H9 (cell line): ENCODE measurements around the gene SLC7A11. TPM values are rescaled to one million over a fixed set of nuclear protein-coding genes. Genes with fewer than 3 reads are reported as not detected.

Experiments used
- DNase-seq: peaks from one replicate; pipeline ENCODE4 v3.0.0-alpha.2; 2017
- H2AFZ ChIP-seq: one replicate; pipeline ENCODE4 v1.6.1; 2013; ENCODE audit warnings: mild to moderate bottlenecking, low read length, control low read depth, moderate library complexity
- H2AK5ac ChIP-seq: 2 replicates; pipeline ENCODE4 v1.6.1; 2013; ENCODE audit warnings: low read length, control low read depth, mixed read lengths; ENCODE audit not compliant: insufficient read length
- H2BK120ac ChIP-seq: one replicate; pipeline ENCODE4 v1.6.1; 2013; ENCODE audit warnings: low read depth, mild to moderate bottlenecking, low read length, control low read depth, inconsistent platforms; ENCODE audit not compliant: poor library complexity, severe bottlenecking
- H2BK12ac ChIP-seq: 2 replicates; pipeline ENCODE4 v1.6.1; 2013; ENCODE audit warnings: low read length, control low read depth, mixed read lengths, low read depth; ENCODE audit not compliant: insufficient read length
- H2BK15ac ChIP-seq: 2 replicates; pipeline ENCODE4 v1.6.1; 2013; ENCODE audit warnings: low read depth, low read length, control low read depth
- H2BK20ac ChIP-seq: one replicate; pipeline ENCODE4 v1.6.1; 2013; ENCODE audit warnings: low read depth, mild to moderate bottlenecking, low read length, control low read depth, inconsistent platforms; ENCODE audit not compliant: poor library complexity, severe bottlenecking
- H2BK5ac ChIP-seq: 2 replicates; pipeline ENCODE4 v1.6.1; 2013; ENCODE audit warnings: low read length, control low read depth, mixed read lengths; ENCODE audit not compliant: insufficient read length
- H3K14ac ChIP-seq: 2 replicates; pipeline ENCODE4 v1.6.1; 2013; ENCODE audit warnings: low read length, control low read depth; ENCODE audit not compliant: insufficient read depth
- H3K18ac ChIP-seq: 2 replicates; pipeline ENCODE4 v1.6.1; 2013; ENCODE audit warnings: low read depth, mild to moderate bottlenecking, mixed read lengths, low read length, control low read depth; ENCODE audit not compliant: insufficient read length
- H3K23ac ChIP-seq: 2 replicates; pipeline ENCODE4 v1.6.1; 2013; ENCODE audit warnings: low read length, control low read depth, mixed read lengths, low read depth; ENCODE audit not compliant: insufficient read length
- H3K23me2 ChIP-seq: 2 replicates; pipeline ENCODE4 v1.6.1; 2013; ENCODE audit warnings: low read depth, mild to moderate bottlenecking, mixed read lengths, low read length, control low read depth; ENCODE audit not compliant: insufficient read length, poor library complexity, severe bottlenecking
- H3K27ac ChIP-seq: 2 replicates; pipeline ENCODE4 v1.5.1; 2013; ENCODE audit warnings: low read length, control low read depth, mixed read lengths, low read depth; ENCODE audit not compliant: insufficient read length
- H3K27me3 ChIP-seq: 2 replicates; pipeline ENCODE4 v1.6.1; 2013; ENCODE audit warnings: low read length, control low read depth, inconsistent platforms; ENCODE audit not compliant: insufficient read depth
- H3K4ac ChIP-seq: 2 replicates; pipeline ENCODE4 v1.6.1; 2013; ENCODE audit warnings: low read depth, mild to moderate bottlenecking, control low read depth, inconsistent platforms, low read length, moderate library complexity
- H3K4me1 ChIP-seq: 2 replicates; pipeline ENCODE4 v1.6.1; 2013; ENCODE audit warnings: low read length, control low read depth, inconsistent platforms; ENCODE audit not compliant: insufficient read depth
- H3K4me2 ChIP-seq: 2 replicates; pipeline ENCODE4 v1.6.1; 2013; ENCODE audit warnings: low read length, control low read depth, mixed read lengths; ENCODE audit not compliant: insufficient read length, insufficient read depth
- H3K56ac ChIP-seq: 2 replicates; pipeline ENCODE4 v1.6.1; 2013; ENCODE audit warnings: low read depth, mild to moderate bottlenecking, mixed read lengths, low read length, control low read depth; ENCODE audit not compliant: insufficient read length
- H3K79me1 ChIP-seq: 2 replicates; pipeline ENCODE4 v1.6.1; 2013; ENCODE audit warnings: low read depth, mild to moderate bottlenecking, moderate library complexity, low read length, control low read depth, inconsistent platforms; ENCODE audit not compliant: insufficient read depth, poor library complexity, severe bottlenecking
- H3K79me2 ChIP-seq: 2 replicates; pipeline ENCODE4 v1.6.1; 2013; ENCODE audit warnings: low read length, control low read depth, inconsistent platforms; ENCODE audit not compliant: insufficient read depth
- H3K9ac ChIP-seq: 2 replicates; pipeline ENCODE4 v1.6.1; 2013; ENCODE audit warnings: low read length, control low read depth, mixed read lengths; ENCODE audit not compliant: insufficient read length; ENCODE audit errors: extremely low read depth
- H3K9me3 ChIP-seq: one replicate; pipeline ENCODE4 v1.6.1; 2013; ENCODE audit warnings: low read depth, low read length, inconsistent platforms; ENCODE audit not compliant: control insufficient read depth
- H3T11ph ChIP-seq: one replicate; pipeline ENCODE4 v1.6.1; 2013; ENCODE audit warnings: mild to moderate bottlenecking, low read length, control low read depth, inconsistent platforms
- H4K20me1 ChIP-seq: one replicate; pipeline ENCODE4 v1.6.1; 2013; ENCODE audit not compliant: control insufficient read depth, insufficient read length, insufficient read depth
- H4K5ac ChIP-seq: 2 replicates; pipeline ENCODE4 v1.6.1; 2013; ENCODE audit warnings: low read depth, mild to moderate bottlenecking, mixed read lengths, low read length, control low read depth; ENCODE audit not compliant: insufficient read length
- H4K8ac ChIP-seq: replicated peaks from 2 replicates; pipeline ENCODE4 v1.6.1; 2013; ENCODE audit warnings: low read length, control low read depth, mixed read lengths, low read depth; ENCODE audit not compliant: insufficient read length
- H4K91ac ChIP-seq: 2 replicates; pipeline ENCODE4 v1.6.1; 2013; ENCODE audit warnings: low read depth, mild to moderate bottlenecking, moderate library complexity, mixed read lengths, low read length, control low read depth; ENCODE audit not compliant: insufficient read length
- H3K27ac Mint-ChIP-seq, 3 experiments: 2 replicates in 2 of 3; 3 replicates in 1 of 3; pipeline ENCODE4 v1.8.0; 2020 to 2021; ENCODE audit warnings: mixed read lengths in 3 of 3, mild to moderate bottlenecking in 1 of 3, moderate library complexity in 1 of 3
- H3K27me3 Mint-ChIP-seq: 2 replicates; pipeline ENCODE4 v1.8.0; 2021; ENCODE audit warnings: low read depth, mild to moderate bottlenecking, moderate library complexity, mixed read lengths
- H3K36me3 Mint-ChIP-seq, 3 experiments: 2 replicates in 2 of 3; 3 replicates in 1 of 3; pipeline ENCODE4 v1.8.0; 2020 to 2021; ENCODE audit warnings: low read depth in 3 of 3, mixed read lengths in 3 of 3; ENCODE audit not compliant: insufficient read depth in 1 of 3
- H3K4me1 Mint-ChIP-seq, 2 experiments: 2 replicates each; pipeline ENCODE4 v1.8.0; 2020; ENCODE audit warnings: mixed read lengths in 2 of 2
- H3K4me3 Mint-ChIP-seq, 2 experiments: 2 replicates in 1 of 2; 3 replicates in 1 of 2; pipeline ENCODE4 v1.8.0; 2020 to 2021; ENCODE audit warnings: mild to moderate bottlenecking in 2 of 2, mixed read lengths in 2 of 2, moderate library complexity in 1 of 2
- H3K9me3 Mint-ChIP-seq, 2 experiments: 2 replicates in 1 of 2; 3 replicates in 1 of 2; pipeline ENCODE4 v1.8.0; 2020; ENCODE audit warnings: mild to moderate bottlenecking in 2 of 2, mixed read lengths in 2 of 2, moderate library complexity in 1 of 2
- WGBS: extraction: QIAGEN DNeasy Blood & Tissue Kit; methylation state at CpG from one replicate; pipeline ENCODE4 v1.1.7; 2013; ENCODE audit warnings: missing lambda C conversion rate, low lambda C conversion rate, mixed read lengths; ENCODE audit not compliant: insufficient read length; ENCODE audit errors: extremely low coverage; 5-methylcytosine and 5-hydroxymethylcytosine counted together
- total RNA-seq: library from RNA; stranded (reverse); gene quantifications from 2 replicates; pipeline ENCODE4 v1.2.1, GENCODE V29; 2021
- TF ChIP-seq, protein P1 (sequence below): fragments of 200-600 bp; sonication (generic); conservative IDR thresholded peaks from 3 replicates; pipeline ENCODE4 v1.8.0; 2021; ENCODE audit warnings: antibody characterized with exemption, mild to moderate bottlenecking

The SLC7A11 gene
- total RNA-seq, 1 experiment from 2014 or later = 19.8 TPM

DNA sequence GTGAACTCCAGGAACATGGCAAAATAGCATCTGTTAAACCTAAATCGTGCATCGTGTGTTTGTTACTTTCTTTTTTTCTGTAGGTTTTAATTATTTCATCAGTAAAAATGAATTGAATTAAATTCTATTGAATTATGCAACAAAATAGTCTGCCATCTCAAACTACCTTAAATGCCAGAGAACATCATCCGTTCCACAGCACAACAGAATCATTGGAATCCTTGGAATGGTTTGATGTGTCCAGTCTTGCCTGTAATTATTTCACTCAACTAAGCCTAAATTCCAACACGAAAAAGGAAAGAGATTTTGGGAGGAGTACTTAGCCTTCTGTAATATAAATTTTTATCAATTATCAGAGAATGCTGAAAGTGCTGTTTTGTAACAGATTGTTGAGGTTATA, 17.1 kb upstream of the SLC7A11 start:
- no peak overlapping the region for H2BK15ac ChIP-seq
- H3K4me3 Mint-ChIP-seq = no peak overlapping the region
- no peak overlapping the region for H3K4me2 ChIP-seq
- no peaks in the 10 kb centered on the region for H3K9me3 ChIP-seq
- H3T11ph ChIP-seq = no peak overlapping the region
- no peak overlapping the region for H3K14ac ChIP-seq
- H4K5ac ChIP-seq = no peak overlapping the region
- H3K27ac ChIP-seq = no peak overlapping the region
- no peak for DNase-seq
- H3K4me1 Mint-ChIP-seq = peaks cover 4 to 11% of the 10 kb centered on the region in 2 experiments; a peak in 3 of 4 replicates
- H2AFZ ChIP-seq = no peak overlapping the region
- H3K79me1 ChIP-seq = no peaks in the 10 kb centered on the region
- no peak overlapping the region for H4K8ac ChIP-seq
- H3K56ac ChIP-seq = no peak overlapping the region
- no peaks in the 10 kb centered on the region for H3K27me3 Mint-ChIP-seq
- no peaks in the 10 kb centered on the region for H3K23me2 ChIP-seq
- no peak overlapping the region for H3K4ac ChIP-seq
- no peak overlapping the region for H2BK120ac ChIP-seq
- H2BK12ac ChIP-seq = no peak overlapping the region
- H3K27me3 ChIP-seq = no peaks in the 10 kb centered on the region
- H2AK5ac ChIP-seq = no peak overlapping the region
- TF ChIP-seq, protein P1, sequence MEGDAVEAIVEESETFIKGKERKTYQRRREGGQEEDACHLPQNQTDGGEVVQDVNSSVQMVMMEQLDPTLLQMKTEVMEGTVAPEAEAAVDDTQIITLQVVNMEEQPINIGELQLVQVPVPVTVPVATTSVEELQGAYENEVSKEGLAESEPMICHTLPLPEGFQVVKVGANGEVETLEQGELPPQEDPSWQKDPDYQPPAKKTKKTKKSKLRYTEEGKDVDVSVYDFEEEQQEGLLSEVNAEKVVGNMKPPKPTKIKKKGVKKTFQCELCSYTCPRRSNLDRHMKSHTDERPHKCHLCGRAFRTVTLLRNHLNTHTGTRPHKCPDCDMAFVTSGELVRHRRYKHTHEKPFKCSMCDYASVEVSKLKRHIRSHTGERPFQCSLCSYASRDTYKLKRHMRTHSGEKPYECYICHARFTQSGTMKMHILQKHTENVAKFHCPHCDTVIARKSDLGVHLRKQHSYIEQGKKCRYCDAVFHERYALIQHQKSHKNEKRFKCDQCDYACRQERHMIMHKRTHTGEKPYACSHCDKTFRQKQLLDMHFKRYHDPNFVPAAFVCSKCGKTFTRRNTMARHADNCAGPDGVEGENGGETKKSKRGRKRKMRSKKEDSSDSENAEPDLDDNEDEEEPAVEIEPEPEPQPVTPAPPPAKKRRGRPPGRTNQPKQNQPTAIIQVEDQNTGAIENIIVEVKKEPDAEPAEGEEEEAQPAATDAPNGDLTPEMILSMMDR = no peak
- H4K91ac ChIP-seq = no peak overlapping the region
- H2BK5ac ChIP-seq = no peak overlapping the region
- no peak overlapping the region for H3K23ac ChIP-seq
- H3K9ac ChIP-seq = no peak overlapping the region
- no peaks in the 10 kb centered on the region for H4K20me1 ChIP-seq
- no peak overlapping the region for H3K27ac Mint-ChIP-seq
- no peak overlapping the region for H3K18ac ChIP-seq
- no peaks in the 10 kb centered on the region for H3K79me2 ChIP-seq
- H3K36me3 Mint-ChIP-seq = peaks cover 0 to 5% (median 2%) of the 10 kb centered on the region in 3 experiments; a peak in 2 of 7 replicates
- H3K4me1 ChIP-seq = no peaks in the 10 kb centered on the region; the same call in 1 of the 2 replicates
- no CpG with 5 or more reads among the region's 4 CpGs for WGBS
- no peak overlapping the region for H2BK20ac ChIP-seq
- H3K9me3 Mint-ChIP-seq = peaks cover 0 to 3% of the 10 kb centered on the region in 2 experiments; a peak in 2 of 5 replicates
